ENCODE data around the gene PTPRS. TPM values are rescaled to one million over a fixed set of nuclear protein-coding genes. Genes with fewer than 3 reads are reported as not detected.

Gene PTPRS
- total RNA-seq, 1 donor from 2014 or later: 107 TPM

GRCh38 chr19:5339950-5340636, 519 bp downstream of the PTPRS start:
- Histone ChIP-seq H3K27ac (no peak overlapping the region), H3K4me1 (peaks cover 11% of the 10 kb centered on the region), H3K4me3 (peak overlapping the region; percentile 57), H3K9me3 (no peaks in the 10 kb centered on the region), H3K27me3 (ENCODE audit: low read depth) (peaks cover 59% of the 10 kb centered on the region), H3K36me3 (no peaks in the 10 kb centered on the region)
- intact Hi-C loops (cut with DNase I): no loop called here
- ATAC-seq (peak; percentile 31 to 33), DNase-seq (no peak)
- no peak for TF ChIP-seq CTCF (IDR thresholded peaks at IDR 0.05)

- DNase-seq (no peak), ATAC-seq (no peak)
- Histone ChIP-seq H3K36me3 (no peaks in the 10 kb centered on the region), H3K4me1 (peaks cover 11% of the 10 kb centered on the region), H3K27ac (no peak overlapping the region), H3K27me3 (ENCODE audit: low read depth) (peaks cover 66% of the 10 kb centered on the region), H3K4me3 (peak overlapping the region; percentile 57), H3K9me3 (no peaks in the 10 kb centered on the region)
- no peak for TF ChIP-seq CTCF (IDR thresholded peaks at IDR 0.05)
- intact Hi-C loops (cut with DNase I): no loop called here
Observed at GRCh38 chr19:5339198-5339949, 1.2 kb downstream of the PTPRS start.

- peaks cover 71% of the 10 kb centered on the region for H3K27me3 ChIP-seq (ENCODE audit: low read depth)
Observed at GRCh38 chr19:5338656-5339197, 1.9 kb downstream of the PTPRS start.

GRCh38 chr19:5337708-5338655, 2.6 kb downstream of the PTPRS start:
- Histone ChIP-seq H3K4me3 (no peak overlapping the region), H3K4me1 (peaks cover 11% of the 10 kb centered on the region), H3K27ac (no peak overlapping the region), H3K27me3 (ENCODE audit: low read depth) (peaks cover 73% of the 10 kb centered on the region), H3K36me3 (no peaks in the 10 kb centered on the region), H3K9me3 (no peaks in the 10 kb centered on the region)
- no peak for DNase-seq
- ATAC-seq: no peak
- no peak for TF ChIP-seq CTCF (IDR thresholded peaks at IDR 0.05)
- intact Hi-C loops (cut with DNase I): no loop called here

More at GRCh38 chr19:5338656-5339197, 1.9 kb downstream of the PTPRS start:
- DNase-seq (no peak), ATAC-seq (no peak)
- no peak for TF ChIP-seq CTCF (IDR thresholded peaks at IDR 0.05)
- Histone ChIP-seq H3K4me1 (peaks cover 11% of the 10 kb centered on the region), H3K9me3 (no peaks in the 10 kb centered on the region), H3K36me3 (no peaks in the 10 kb centered on the region), H3K27ac (no peak overlapping the region), H3K4me3 (no peak overlapping the region)
- intact Hi-C loops (cut with DNase I): no loop called here

- H3K9me3 ChIP-seq: no peaks in the 10 kb centered on the region
- intact Hi-C loops (cut with DNase I): no loop called here
- TF ChIP-seq CTCF (IDR thresholded peaks at IDR 0.05): no peak
- peaks cover 71% of the 10 kb centered on the region for H3K27me3 ChIP-seq (ENCODE audit: low read depth)
- H3K27ac ChIP-seq: no peak overlapping the region
- no peaks in the 10 kb centered on the region for H3K36me3 ChIP-seq
- H3K4me1 ChIP-seq: peaks cover 11% of the 10 kb centered on the region
- ATAC-seq (no peak), DNase-seq (no peak)
- no peak overlapping the region for H3K4me3 ChIP-seq
Observed at GRCh38 chr19:5337126-5337525, 3.5 kb downstream of the PTPRS start.

Data from lower lobe of right lung (tissue), 2 donors.